Progenitor cell of endocrine pancreas (in vitro differentiated cells): Measurements from ENCODE around the gene TEKT2. TPM values are rescaled to one million over a fixed set of nuclear protein-coding genes. Genes with fewer than 3 reads are reported as not detected.

ENCODE experiments used
- DNase-seq: peaks from one replicate; pipeline ENCODE4 v3.0.0; 2021; ENCODE audit warnings: low spot score; ENCODE audit not compliant: unreplicated experiment
- H3K27ac Mint-ChIP-seq: 2 replicates; pipeline ENCODE4 v1.8.0; 2021; ENCODE audit warnings: mild to moderate bottlenecking, moderate library complexity, mixed read lengths
- H3K27me3 Mint-ChIP-seq: 2 replicates; pipeline ENCODE4 v1.8.0; 2021; ENCODE audit warnings: mixed read lengths
- H3K36me3 Mint-ChIP-seq: 2 replicates; pipeline ENCODE4 v1.8.0; 2022; ENCODE audit warnings: mixed read lengths; ENCODE audit not compliant: insufficient read depth
- H3K4me1 Mint-ChIP-seq: 2 replicates; pipeline ENCODE4 v1.8.0; 2021; ENCODE audit warnings: low read depth, mixed read lengths
- H3K4me3 Mint-ChIP-seq: 2 replicates; pipeline ENCODE4 v1.8.0; 2021; ENCODE audit warnings: low read depth, mild to moderate bottlenecking, moderate library complexity, mixed read lengths
- H3K9me3 Mint-ChIP-seq: 2 replicates; pipeline ENCODE4 v1.8.0; 2021; ENCODE audit warnings: low read depth, mixed read lengths
- CTCF ChIP-seq: fragments of 200-600 bp; sonication (generic); IDR thresholded peaks from one replicate; pipeline ENCODE4 v1.5.0; 2021; ENCODE audit warnings: antibody characterized with exemption, mild to moderate bottlenecking; ENCODE audit not compliant: unreplicated experiment
- long read RNA-seq: library from polyadenylated mRNA; unstranded; transcript quantifications from one replicate; pipeline ENCODE4 v2.0.0, GENCODE V29; 2020
- total RNA-seq: library from RNA; stranded (reverse); gene quantifications from 2 replicates; pipeline ENCODE4 v1.2.1, GENCODE V29; 2021

The TEKT2 gene
- total RNA-seq, result 17.8 and 20.2 TPM in 2 replicates
- long read RNA-seq, partial matches to known transcripts, result 0 of 3 reads
- long read RNA-seq, other reads (novel, unspliced or antisense), result 1 of 3 reads

GRCh38 chr1:36083635-36084496 is at the start of gene TEKT2:
TSS of gene TEKT2 (plus strand) at chr1:36084094. CDS start at chr1:36084922, 828 bp downstream.
- TF ChIP-seq CTCF, result no peak
- peak within 1 kb of the TSS; percentile 73 for H3K4me3 Mint-ChIP-seq
- H3K27ac Mint-ChIP-seq, result peak within 1 kb of the TSS; percentile 69
- H3K36me3 Mint-ChIP-seq, result no peaks in the 10 kb centered on the region
- H3K27me3 Mint-ChIP-seq, result no peaks in the 10 kb centered on the region
- H3K9me3 Mint-ChIP-seq, result no peaks in the 10 kb centered on the region
- H3K4me1 Mint-ChIP-seq, result peaks cover 6% of the 10 kb centered on the region
- DNase-seq, result peak; percentile 58

GRCh38 chr1:36034692-36035091 is 49.2 kb upstream of the TEKT2 start:
- no peak for DNase-seq
- Mint-ChIP-seq H3K4me1 (no peaks in the 10 kb centered on the region), H3K9me3 (no peaks in the 10 kb centered on the region), H3K27me3 (no peaks in the 10 kb centered on the region), H3K36me3 (peaks cover 26% of the 10 kb centered on the region), H3K27ac (no peak overlapping the region), H3K4me3 (no peak overlapping the region)
- TF ChIP-seq CTCF, result no peak

GRCh38 chr1:36035154-36035553 is 48.7 kb upstream of the TEKT2 start:
- no peak overlapping the region for H3K27ac Mint-ChIP-seq
- TF ChIP-seq CTCF, result no peak
- no peak overlapping the region for H3K4me3 Mint-ChIP-seq
- no peak for DNase-seq
- H3K4me1 Mint-ChIP-seq, result no peaks in the 10 kb centered on the region
- no peaks in the 10 kb centered on the region for H3K27me3 Mint-ChIP-seq
- H3K9me3 Mint-ChIP-seq, result no peaks in the 10 kb centered on the region
- peaks cover 27% of the 10 kb centered on the region for H3K36me3 Mint-ChIP-seq

GRCh38 chr1:36040238-36040637 is 43.7 kb upstream of the TEKT2 start:
- no peaks in the 10 kb centered on the region for H3K4me1 Mint-ChIP-seq
- H3K27me3 Mint-ChIP-seq, result no peaks in the 10 kb centered on the region
- H3K36me3 Mint-ChIP-seq, result peaks cover 24% of the 10 kb centered on the region
- DNase-seq, result no peak
- TF ChIP-seq CTCF, result no peak
- no peak overlapping the region for H3K27ac Mint-ChIP-seq
- H3K4me3 Mint-ChIP-seq, result no peak overlapping the region
- no peaks in the 10 kb centered on the region for H3K9me3 Mint-ChIP-seq

GRCh38 chr1:36051821-36052220 is 32.1 kb upstream of the TEKT2 start:
- Mint-ChIP-seq H3K9me3 (peaks cover 3% of the 10 kb centered on the region), H3K4me3 (no peak overlapping the region), H3K27ac (no peak overlapping the region), H3K27me3 (no peaks in the 10 kb centered on the region), H3K36me3 (peaks cover 26% of the 10 kb centered on the region), H3K4me1 (no peaks in the 10 kb centered on the region)
- TF ChIP-seq CTCF, result no peak
- no peak for DNase-seq
